ENCODE data around the gene TMEM135. TPM values are rescaled to one million over a fixed set of nuclear protein-coding genes. Genes with fewer than 3 reads are reported as not detected.

Gene TMEM135
- polyA plus RNA-seq, 1 of the 3 experiments (the other 2 are of a cell fraction), result 3.0 TPM

- no peaks in the 10 kb centered on the region for H3K36me3 ChIP-seq (replicated peaks in 1 of 2; ENCODE audit: control insufficient read depth in 1 of 2, insufficient read depth in 2 of 2, low read length in 1 of 2)
- peaks cover 6 to 13% of the 10 kb centered on the region in 2 experiments; a peak in 2 of 4 replicates for H3K4me1 ChIP-seq (ENCODE audit: control insufficient read depth in 1 of 2, insufficient read depth in 2 of 2, low read depth in 1 of 2, low read length in 1 of 2)
- DNase-seq, result no peak
- H3K9me3 ChIP-seq, result no peaks in the 10 kb centered on the region
- no peaks in the 10 kb centered on the region for H4K20me1 ChIP-seq (ENCODE audit: insufficient read depth)
- no peaks in the 10 kb centered on the region for H3F3A ChIP-seq (replicated peaks; ENCODE audit: insufficient read depth)
- H3K79me2 ChIP-seq (ENCODE audit: insufficient read depth), result peaks cover 7% of the 10 kb centered on the region; the same call in 1 of the 2 replicates
- H3K9me2 ChIP-seq, result no peaks in the 10 kb centered on the region
- H3K9ac ChIP-seq, result no peak overlapping the region
- ChIA-PET CTCF (interaction anchor here (1.5 kb wide), 1 partner anchor 64 kb away, joined by 3 read pairs; no protein-coding TSS in a partner anchor), POLR2A (no interaction called here)
- no peak for TF ChIP-seq MXI1 (IDR thresholded peaks at IDR 0.05; ENCODE audit: low read depth, low read length)
- no peak for TF ChIP-seq EP300 (IDR thresholded peaks at IDR 0.05; ENCODE audit: borderline replicate concordance in 1 of 2, low read depth in 1 of 2, low read length in 1 of 2)
- TF ChIP-seq SIN3A (IDR thresholded peaks at IDR 0.05; ENCODE audit: borderline replicate concordance, low read depth, low read length), result no peak
- TF ChIP-seq FOSL2 (IDR thresholded peaks at IDR 0.05; ENCODE audit: borderline replicate concordance, low read depth), result no peak
- no peak for TF ChIP-seq MEF2A (IDR thresholded peaks at IDR 0.05; ENCODE audit: borderline replicate concordance, low read depth)
- no peak for TF ChIP-seq YY1 (IDR thresholded peaks at IDR 0.05; ENCODE audit: low read depth)
- no peak for TF ChIP-seq USF1 (IDR thresholded peaks at IDR 0.05; ENCODE audit: borderline replicate concordance, low read depth)
- no peak for TF ChIP-seq ELF1 (IDR thresholded peaks at IDR 0.05)
- no peak for TF ChIP-seq RCOR1 (IDR thresholded peaks at IDR 0.05; ENCODE audit: low read length)
- no peak for TF ChIP-seq CTCF (IDR thresholded peaks at IDR 0.05)
- TF ChIP-seq USF2 (IDR thresholded peaks at IDR 0.05; ENCODE audit: borderline replicate concordance, low read depth, low read length), result no peak
- TF ChIP-seq PBX3 (IDR thresholded peaks at IDR 0.05), result no peak
- TF ChIP-seq JUND (IDR thresholded peaks at IDR 0.05), result no peak
- no peak for TF ChIP-seq IRF3 (IDR thresholded peaks at IDR 0.05; ENCODE audit: low read depth, low read length)
- no peak for TF ChIP-seq RFX5 (IDR thresholded peaks at IDR 0.05; ENCODE audit: low read length)
- H3K27ac ChIP-seq (ENCODE audit: low read depth in 2 of 2, low read length in 1 of 2), result no peak overlapping the region
- H2AFZ ChIP-seq (ENCODE audit: low read depth), result no peak overlapping the region
- no peak overlapping the region for H3K4me3 ChIP-seq (ENCODE audit: low read depth in 2 of 2, low read length in 1 of 2)
- no peak overlapping the region for H3K4me2 ChIP-seq
- H3K27me3 ChIP-seq (ENCODE audit: insufficient read depth), result no peaks in the 10 kb centered on the region
- WGBS (ENCODE audit: low lambda C conversion rate), result 77% methylated on average over 8 of the region's 8 CpGs
Observed at GRCh38 chr11:87033561-87033960, 4.2 kb upstream of the TMEM135 start.

Measured in SK-N-SH (cell line).